ENCODE results near the gene STARD3. TPM values are rescaled to one million over a fixed set of nuclear protein-coding genes. Genes with fewer than 3 reads are reported as not detected.

Gene STARD3
- total and polyA plus RNA-seq, 9 of the 15 experiments (the other 6 are each of a cell fraction or from before 2014, with no cell fraction given), result 0.63 to 87.0 (median 46.0) TPM

DNA sequence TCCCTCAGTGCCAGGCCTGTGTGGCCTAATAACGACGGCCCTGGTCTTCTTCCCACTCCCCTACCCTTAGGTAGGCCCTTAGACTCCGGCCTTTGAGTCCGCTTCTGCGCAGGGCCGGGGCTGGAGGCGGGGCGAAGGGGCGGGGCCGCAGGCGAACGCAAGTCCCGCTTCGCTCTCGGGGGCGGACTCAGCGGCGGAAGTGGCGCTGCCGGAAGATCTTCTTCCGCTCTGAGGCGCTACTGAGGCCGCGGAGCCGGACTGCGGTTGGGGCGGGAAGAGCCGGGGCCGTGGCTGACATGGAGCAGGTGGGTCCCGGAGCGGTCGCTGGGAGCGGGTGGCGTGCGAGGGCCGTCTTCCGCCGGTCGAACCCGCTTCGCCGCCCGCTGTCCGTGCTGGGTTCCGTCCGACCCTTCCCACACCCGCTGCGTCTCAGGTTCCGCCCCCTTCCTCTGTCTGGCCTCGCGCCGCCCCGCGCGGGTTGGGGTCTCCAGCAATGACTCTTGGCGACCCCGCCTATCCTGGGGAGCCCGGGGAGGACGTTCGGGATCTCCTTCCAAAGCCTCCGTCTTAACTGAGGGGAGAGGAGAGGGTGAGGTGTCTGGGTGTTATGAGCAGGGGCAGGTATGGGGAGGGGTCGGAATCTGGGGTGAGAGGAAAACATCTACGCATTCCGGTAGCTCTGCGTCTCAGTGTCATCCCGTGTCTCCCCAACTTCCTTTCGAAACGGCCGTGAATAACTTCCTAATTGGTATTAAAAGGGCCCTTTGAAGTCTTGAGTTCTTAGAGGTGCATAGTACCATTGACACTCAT, at the start of gene STARD3 (continued):
- 0 out of 2 replicates have a peak, but pooled peaks have one; percentile 27 for TF ChIP-seq MXI1 (IDR thresholded peaks at IDR 0.05; ENCODE audit: low read depth, low read length)
- TF ChIP-seq BRD9 (IDR thresholded peaks at IDR 0.05; ENCODE audit: low read depth, partially characterized antibody), result no peak
- no peak for TF ChIP-seq STAT5B (CRISPR knock-in tag; IDR thresholded peaks at IDR 0.05)
- no peak for TF ChIP-seq SREBF1 (IDR thresholded peaks at IDR 0.05; ENCODE audit: borderline replicate concordance, low read depth, low read length)
- TF ChIP-seq SREBF2 (CRISPR knock-in tag; IDR thresholded peaks at IDR 0.05), result no peak
- TF ChIP-seq PCBP2 (IDR thresholded peaks at IDR 0.05; ENCODE audit: low read depth, low read length, poor library complexity, severe bottlenecking), result no peak
- TF ChIP-seq MCM3 (IDR thresholded peaks at IDR 0.05), result no peak
- TF ChIP-seq MTA1 (IDR thresholded peaks at IDR 0.05; ENCODE audit: borderline replicate concordance), result no peak
- TF ChIP-seq ETV1 (tag; conservative IDR thresholded peaks at IDR 0.05; ENCODE audit: low read depth), result peak; percentile 82
- TF ChIP-seq FOXJ2 (tag; IDR thresholded peaks at IDR 0.05), result no peak
- TF ChIP-seq MAFK (IDR thresholded peaks at IDR 0.05; ENCODE audit: low read length), result no peak
- peak in 1 of 2 experiments; percentile 40; a peak in 2 of 4 replicates for TF ChIP-seq SIN3A (IDR thresholded peaks at IDR 0.05; ENCODE audit: borderline replicate concordance in 2 of 2, control insufficient read depth in 1 of 2, low read depth in 2 of 2, low read length in 2 of 2)
- TF ChIP-seq THRAP3 (IDR thresholded peaks at IDR 0.05; ENCODE audit: borderline replicate concordance), result no peak
- TF ChIP-seq CBFA2T3 (IDR thresholded peaks at IDR 0.05), result no peak
- TF ChIP-seq ZBTB8A (IDR thresholded peaks at IDR 0.05; ENCODE audit: partially characterized antibody), result no peak
- TF ChIP-seq ZNF347 (CRISPR knock-in tag; IDR thresholded peaks at IDR 0.05; ENCODE audit: low read depth), result no peak
- no peak for TF ChIP-seq FOXK1 (CRISPR knock-in tag; IDR thresholded peaks at IDR 0.05; ENCODE audit: borderline replicate concordance)
- TF ChIP-seq RBM17 (IDR thresholded peaks at IDR 0.05; ENCODE audit: borderline replicate concordance, low read depth, low read length), result no peak
- TF ChIP-seq BMI1 (IDR thresholded peaks at IDR 0.05; ENCODE audit: low read length), result no peak
